Dedifferentiated amniotic fluid mesenchymal stem cell (primary cell): ENCODE measurements around the gene SEMA4B.
A peak's percentile ranks its signal among the peaks of the same experiment; 100 is the strongest.
"Not testable (repeated sequence)": the region's sequence is repeated elsewhere in the genome, so short reads cannot be mapped to it uniquely, and the experiment has no call there.

Experiments used
- DNase-seq: peaks from one replicate; pipeline ENCODE4 v3.0.0-alpha.2; 2016; ENCODE audit errors: extremely low spot score

SEMA4B gene

GRCh38 chr15:90261811-90262210 is 60.7 kb downstream of the SEMA4B start:
- no peak for DNase-seq

DNA sequence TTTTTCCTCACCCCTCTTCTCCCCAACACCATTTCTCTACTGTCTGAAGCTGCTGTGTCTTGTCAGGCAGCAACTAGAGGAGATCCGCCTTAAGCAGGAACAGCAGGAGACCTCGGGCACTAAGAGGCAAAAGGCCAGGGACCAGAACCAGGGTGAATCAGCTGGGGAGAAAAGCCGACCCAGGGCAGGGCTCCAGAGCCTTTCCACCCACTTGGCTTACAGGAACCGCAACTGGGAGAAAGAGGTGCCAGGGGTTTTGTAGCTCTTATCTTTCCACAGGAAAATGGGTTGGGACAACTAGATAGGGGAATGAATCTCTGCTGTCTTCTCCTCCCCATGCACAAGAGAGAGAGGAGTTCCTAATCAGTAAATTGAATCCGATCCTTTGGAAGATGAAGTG is 61.3 kb downstream of the SEMA4B start:
- no peak for DNase-seq

GRCh38 chr15:90264671-90265070 is 63.5 kb downstream of the SEMA4B start:
- DNase-seq = no peak

- peak; percentile 92 for DNase-seq
Observed at GRCh38 chr15:90265271-90266060, 64.3 kb downstream of the SEMA4B start, which contains the start of gene NGRN. Gene NGRN (plus strand): TSS chr15:90265672. CDS start chr15:90265713, 41 bp downstream.

GRCh38 chr15:90266061-90266431 is 64.9 kb downstream of the SEMA4B start:
- DNase-seq = peak; percentile 22

- DNase-seq = peak; percentile 60
Observed at GRCh38 chr15:90266485-90266884, 65.4 kb downstream of the SEMA4B start.

DNA sequence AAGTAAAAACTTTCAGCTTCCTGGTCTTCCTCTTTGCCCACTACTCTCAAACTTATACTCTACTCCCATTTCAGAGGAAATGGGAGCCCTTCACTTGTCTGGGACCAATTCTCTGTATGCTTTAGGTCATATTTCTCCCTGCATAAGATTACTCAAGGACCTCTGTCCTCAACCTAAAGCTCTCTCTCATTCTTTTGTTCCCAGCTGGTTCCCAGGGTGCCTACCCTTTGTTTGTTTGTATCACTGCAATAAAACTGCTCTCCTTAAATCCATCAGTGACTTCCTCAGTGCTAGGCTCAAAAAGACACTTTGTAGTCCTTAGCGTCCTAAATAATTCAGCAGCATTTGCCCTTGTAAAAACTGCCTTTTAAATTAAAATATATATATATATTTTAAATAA is 67.3 kb downstream of the SEMA4B start:
- no peak for DNase-seq

DNA sequence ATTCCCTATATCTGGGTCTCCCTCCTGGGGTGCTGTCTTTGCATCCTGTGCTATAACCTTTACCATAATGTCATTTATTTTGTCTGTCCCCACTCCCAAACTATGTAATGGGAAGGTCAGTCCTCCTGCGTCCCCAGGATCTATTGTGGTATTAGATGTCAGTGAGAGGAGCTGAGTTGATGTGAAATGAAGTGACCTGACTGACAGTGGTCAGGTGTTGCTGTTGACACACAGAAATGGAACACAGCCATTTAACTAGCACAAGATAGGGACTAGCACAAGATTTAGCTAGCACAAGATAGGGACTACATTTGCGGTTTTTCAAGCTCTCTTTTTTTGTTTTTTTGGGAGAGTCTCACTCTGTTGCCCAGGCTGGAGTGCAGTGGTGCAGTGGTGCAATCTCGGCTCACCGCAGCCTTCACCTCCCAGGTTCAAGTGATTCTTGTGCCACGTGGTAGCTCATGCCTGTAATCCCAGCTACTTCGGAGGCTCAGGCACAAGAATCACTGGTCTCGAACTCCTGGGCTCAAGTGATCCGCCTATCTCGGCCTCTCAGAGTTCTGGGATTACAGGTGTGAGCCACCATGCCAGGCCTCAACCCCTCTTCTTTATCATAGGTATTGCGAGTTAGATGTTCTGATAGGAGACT is 69.5 kb downstream of the SEMA4B start:
- no peak for DNase-seq

GRCh38 chr15:90271459-90272166 is 70.5 kb downstream of the SEMA4B start:
- no peak for DNase-seq

- not testable (repeated sequence) for DNase-seq
Observed at GRCh38 chr15:90278467-90278866, 77.3 kb downstream of the SEMA4B start.
